Activated CD4-positive, CD25-positive, alpha-beta regulatory T cell treated with anti-CD3 and anti-CD28 coated beads, Interleukin-2, amount 50 U/mL, for 24 hours (primary cell): Measurements from ENCODE around the gene ATP5PD.
"Not testable (repeated sequence)": the region's sequence is repeated elsewhere in the genome, so short reads cannot be mapped to it uniquely, and the experiment has no call there.

Experiments
- ATAC-seq, 2 donors: fragments of 150-1000 bp; cut with Tn5 transposase; one replicate each; pipeline ENCODE4 v1.10.0; 2021; ENCODE audit warnings: mild to moderate bottlenecking in 1 of 2, moderate library complexity in 1 of 2

The ATP5PD gene

DNA sequence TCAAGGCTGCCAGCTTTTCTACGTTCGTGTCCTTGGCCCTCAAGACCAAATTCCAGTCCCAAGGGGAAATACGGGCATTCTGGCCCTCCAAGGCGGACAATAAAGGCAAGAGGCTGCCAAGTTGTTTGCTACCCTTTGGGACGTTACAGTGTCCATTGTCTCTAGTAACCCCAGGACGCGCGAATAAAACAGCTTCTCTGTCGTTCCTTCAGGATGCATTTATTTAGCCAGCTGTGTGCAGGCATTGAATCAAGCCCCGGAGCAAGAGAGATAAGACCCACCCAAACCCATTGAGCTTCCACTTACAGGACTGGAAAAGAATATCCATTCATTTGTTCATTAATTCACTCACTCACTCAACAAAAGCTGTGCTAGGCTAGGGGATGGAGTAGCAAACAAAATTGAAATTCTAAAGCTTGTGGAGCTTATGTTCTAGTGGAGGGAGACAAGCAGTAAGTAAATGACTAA, 33.6 kb downstream of the ATP5PD start:
- no peak for ATAC-seq

DNA sequence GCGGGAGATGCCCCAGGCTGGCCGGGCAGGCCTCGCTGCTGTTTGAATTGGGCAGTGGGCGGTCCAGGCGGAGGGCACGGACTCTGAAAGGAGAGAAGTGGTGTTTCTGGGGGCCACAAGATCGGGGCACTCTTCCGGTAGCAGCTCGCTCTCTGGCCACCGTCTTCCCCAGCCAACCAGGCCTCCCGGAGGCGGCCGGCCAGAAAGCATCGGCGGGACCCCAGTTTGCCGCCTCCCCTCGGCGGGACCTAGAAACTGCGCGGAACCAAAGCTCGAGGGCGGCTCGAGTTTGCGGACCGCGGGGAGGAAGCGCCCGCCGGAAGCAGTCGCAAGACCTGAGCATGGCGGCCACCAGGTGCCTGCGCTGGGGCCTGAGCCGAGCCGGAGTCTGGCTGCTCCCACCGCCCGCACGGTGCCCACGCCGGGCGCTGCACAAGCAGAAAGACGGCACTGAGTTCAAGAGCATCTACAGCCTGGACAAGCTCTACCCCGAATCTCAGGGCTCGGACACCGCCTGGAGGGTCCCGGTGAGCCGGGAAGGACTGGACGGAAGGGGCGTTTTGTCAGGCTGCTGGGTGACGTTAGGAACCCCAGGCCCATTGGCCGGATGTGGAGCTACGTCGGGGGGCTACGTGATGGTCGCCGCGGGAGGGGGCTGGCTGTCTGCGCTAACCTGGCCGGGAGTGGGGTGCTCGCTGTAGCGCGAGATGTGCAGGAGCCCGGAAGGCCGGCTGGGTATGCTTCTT, 34.2 kb downstream of the ATP5PD start, which contains the start of gene MRPL58:
TSS of gene MRPL58 (plus strand) at position 325 of the 746 bp plus-strand sequence. CDS start at position 342, 17 bp downstream.
- ATAC-seq: peak; percentile 96

DNA sequence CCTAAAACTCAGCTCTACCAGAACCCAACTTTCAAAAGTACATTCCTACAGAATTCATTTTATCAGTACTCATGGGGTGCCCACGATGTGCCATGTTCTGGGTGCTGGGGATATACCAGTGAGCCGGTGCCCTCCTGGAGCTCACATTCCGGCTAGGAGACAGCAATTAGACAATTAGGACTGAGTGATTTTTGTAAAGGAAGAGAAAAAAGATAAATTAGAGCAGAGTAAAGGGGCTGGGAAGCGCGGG, 34.7 kb downstream of the ATP5PD start:
- ATAC-seq: no peak

DNA sequence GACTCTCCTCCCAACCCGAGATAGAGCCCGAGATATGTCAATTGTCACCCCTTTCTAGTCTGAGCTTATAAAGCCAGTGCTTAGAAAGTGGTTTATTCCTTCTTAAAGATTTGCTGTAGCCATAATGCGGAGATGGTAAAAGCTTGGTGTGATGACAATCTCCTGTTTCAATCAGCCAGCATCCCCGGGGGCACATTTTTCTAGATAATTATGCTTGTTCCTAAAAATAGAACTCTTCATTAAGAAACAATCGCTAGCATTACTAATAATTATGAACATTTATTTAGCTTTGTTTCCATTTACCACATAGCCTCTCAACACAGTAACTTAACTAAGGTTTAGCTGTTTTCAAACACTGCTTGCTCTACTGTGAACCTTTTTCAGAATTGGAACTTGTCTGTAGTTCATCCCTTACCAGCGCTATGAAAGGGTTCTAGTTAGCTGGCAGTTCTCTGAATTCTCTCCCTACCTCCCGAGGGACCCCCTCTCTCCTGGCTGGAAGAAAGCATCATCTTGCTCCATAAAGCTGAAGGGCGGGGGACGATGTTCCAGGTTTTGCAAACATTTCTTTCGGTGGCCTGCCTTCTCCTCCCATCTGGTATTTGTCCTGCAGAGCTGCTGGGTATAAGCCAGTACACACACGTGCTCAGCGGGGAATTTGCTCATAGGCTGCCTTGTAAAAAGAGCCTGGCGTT, 35.2 kb downstream of the ATP5PD start:
- ATAC-seq: no peak

DNA sequence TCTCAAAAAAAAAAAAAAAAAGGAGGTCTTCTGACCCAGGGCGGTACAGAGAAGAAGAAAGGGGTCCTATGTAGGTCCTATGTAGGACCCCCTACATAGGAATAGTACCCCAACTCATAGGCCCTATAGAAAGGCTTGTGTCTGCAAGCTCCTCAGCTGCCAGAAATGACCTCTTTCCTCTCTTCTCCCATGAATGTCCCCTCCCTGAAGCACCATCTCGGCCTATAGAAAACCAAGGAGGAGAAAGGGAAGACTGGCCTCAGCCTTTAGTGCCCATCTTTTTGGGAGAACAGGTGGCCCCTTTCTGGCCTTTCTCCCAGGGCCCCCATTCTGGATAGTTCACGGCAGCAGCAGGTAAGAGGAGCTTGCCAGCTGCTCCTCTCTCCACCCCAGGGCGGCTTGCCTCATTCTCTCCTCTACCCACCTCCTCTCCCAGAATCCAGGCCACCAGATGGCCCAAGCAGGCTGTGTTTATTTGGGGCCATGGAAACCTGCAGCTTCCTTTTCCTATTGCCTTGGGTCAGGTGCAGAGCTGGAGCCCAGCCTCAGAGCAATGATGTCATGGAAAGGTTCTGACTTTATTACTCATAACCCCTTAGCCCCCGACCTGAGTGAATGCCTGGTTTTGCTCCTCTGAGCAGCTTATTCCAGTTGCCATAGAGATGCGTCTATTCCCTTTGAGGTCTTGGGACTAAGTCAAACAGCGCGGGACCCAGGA, 35.9 kb downstream of the ATP5PD start:
- ATAC-seq: no peak

DNA sequence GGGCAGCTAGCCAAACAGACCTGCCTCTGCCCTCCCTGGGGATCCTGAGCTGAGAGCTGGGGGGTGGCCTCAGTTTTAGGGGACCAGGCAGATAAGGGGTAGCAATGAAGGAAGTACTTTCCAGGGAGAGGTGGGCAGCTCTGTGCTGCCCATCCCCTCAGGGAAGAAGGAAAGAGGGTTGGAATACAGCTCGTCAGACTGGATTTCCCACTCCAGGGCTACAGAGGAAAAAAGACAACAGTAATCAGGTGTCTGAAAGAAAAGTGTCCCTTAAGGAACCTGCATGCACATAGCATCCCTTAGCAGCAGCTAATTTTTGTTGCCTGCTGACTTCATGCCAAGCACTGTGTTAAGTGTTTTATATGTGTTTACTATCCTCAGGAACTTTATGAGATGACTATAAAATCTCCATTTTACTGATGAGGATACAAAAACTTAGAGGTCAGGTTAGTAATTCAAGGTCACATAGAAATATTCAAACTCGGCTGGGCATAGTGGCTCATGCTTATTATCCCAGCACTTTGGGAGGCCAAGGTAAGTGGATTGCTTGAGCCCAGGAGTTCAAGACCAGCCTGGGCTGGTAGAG, 37.5 kb downstream of the ATP5PD start:
- no peak for ATAC-seq

DNA sequence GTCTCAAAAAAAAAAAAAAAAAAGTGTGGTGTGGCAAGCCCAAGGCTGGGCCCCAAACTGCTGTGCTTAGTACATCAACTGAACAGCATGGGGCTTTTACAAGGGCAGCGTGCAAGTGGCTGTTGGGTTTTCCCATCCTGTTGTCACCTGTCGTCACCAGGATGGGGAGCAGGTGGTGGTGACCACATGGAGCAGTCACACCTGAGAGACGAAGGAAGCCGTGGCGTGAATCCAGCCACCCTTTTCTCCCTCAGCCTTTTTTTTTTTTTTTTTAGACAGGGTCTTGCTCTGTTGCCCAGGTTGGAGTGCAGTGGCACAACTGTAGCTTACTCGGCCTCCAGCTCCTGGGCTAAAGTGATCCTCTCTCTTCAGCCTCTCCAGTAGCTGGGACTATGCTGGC, 38.4 kb downstream of the ATP5PD start:
- ATAC-seq: no peak

DNA sequence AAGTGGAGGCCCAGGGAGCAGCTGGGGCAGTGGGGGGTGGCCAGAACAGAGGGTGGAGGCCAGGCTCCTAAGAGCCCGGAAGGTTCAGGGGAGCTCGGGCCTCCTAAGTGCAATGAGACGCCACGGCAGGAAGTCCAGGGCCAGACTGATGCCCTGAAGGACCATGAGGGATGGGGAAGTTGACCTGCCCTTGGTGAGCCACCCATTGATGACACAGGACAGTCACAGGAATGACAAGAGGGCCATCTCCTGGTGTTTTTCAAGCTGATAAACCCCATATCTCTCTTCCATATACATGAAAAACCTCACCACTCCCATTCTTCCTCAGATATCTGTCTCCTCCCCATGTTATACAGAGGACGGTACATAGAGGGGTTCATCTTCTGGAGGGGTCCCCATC, 40.1 kb downstream of the ATP5PD start:
- no peak for ATAC-seq

DNA sequence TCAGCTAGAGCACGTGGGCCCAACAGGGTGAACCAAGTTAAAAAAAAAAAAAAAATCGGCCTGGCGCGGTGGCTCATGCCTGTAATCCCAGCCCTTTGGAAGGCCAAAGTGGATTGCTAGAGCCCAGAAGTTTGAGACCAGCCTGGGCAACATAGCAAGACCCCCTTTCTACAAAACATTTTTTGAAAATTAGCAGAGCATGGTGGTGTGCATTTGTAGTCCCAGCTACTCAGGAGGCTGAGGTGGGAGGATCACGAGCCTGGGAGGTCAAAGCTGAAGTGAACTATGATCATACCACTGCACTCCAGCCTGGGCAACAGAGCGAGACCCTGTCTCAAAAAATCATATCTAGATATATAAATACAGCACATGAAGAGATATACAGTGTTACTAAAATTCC, 40.7 kb downstream of the ATP5PD start:
- not testable (repeated sequence) for ATAC-seq

DNA sequence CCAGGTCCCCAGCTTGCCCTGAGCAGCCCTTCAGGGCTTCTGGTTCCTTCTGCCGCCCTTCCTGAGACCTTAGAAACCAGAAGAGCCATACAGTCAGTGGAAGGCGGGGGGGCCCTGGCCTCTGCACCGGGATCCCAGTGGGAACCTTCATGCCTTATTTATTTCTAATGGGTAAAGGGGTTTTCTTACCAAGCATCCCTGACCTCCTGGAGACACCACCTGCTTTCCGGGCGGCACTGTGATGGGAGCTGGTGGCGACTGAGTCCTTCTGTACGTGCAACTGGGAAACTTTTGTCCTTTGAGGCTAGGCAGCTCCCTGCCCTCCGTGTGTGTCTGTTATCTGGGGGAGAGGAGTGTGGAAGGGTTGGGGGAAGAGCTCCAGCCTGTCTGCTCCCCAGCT, 41.5 kb downstream of the ATP5PD start:
- no peak for ATAC-seq

DNA sequence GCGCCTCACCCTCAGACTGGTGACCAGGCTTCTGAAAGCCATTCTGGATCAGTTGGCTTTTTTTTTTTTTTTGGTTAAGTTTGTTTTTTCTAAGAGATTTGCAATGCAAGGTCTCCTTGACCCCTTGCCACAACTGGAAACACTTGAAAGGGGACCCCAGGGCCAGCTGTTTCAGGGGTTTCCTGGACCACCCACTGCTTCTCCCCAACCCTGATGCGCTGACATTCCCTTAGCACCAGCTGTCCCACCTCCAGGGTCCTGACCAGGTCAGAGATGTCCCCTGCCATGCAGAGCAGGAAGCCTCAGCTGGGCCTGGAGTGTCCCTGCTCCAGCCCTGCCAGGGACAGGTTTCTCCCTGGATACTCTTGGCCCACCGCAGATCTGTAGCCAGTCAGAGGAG, 42.4 kb downstream of the ATP5PD start:
- ATAC-seq: no peak

DNA sequence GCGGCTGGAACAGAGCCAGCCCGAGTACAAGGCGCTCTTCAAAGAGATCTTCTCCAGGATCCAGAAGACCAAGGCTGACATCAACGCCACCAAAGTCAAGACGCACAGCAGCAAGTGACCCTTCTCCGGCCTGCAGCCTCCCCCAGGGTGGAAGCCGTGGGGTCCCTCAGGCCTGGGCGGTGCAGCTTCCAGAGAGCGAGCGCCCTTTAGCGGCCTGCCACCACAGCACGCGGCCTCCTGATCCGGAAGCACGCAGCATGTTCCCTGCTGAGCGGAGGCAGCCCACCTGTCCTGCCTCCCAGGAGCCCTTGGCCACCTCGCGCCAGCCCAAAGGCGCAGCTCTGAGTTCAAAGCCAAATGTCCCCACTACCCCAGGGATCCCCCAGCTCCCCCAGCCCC, 42.8 kb downstream of the ATP5PD start:
- no peak for ATAC-seq

DNA sequence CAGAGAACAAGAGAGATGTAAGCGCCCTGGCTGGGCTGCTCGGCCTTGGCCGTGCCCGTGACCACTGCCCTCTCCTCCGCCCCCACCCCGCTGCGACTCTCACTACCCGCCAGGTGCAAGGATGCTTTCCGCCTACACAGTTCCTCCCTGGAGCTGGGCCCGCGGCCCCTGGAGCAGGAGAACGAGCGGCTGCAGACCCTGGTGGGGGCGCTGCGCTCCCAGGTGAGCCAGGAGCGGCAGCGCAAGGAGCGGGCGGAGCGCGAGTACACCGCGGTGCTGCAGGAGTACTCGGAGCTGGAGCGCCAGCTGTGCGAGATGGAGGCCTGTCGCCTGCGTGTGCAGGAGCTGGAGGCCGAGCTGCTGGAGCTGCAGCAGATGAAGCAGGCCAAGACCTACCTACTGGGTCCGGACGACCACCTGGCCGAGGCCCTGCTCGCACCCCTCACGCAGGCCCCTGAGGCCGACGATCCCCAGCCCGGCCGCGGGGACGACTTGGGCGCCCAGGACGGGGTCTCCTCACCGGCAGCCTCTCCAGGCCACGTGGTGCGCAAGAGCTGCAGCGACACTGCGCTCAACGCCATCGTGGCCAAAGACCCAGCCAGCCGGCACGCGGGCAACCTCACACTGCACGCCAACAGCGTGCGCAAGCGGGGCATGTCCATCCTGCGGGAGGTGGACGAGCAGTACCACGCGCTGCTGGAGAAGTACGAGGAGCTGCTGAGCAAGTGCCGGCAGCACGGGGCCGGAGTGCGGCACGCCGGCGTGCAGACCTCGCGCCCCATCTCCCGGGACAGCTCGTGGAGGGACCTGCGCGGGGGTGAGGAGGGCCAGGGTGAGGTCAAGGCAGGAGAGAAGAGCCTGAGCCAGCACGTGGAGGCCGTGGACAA, 43.5 kb downstream of the ATP5PD start:
- no peak for ATAC-seq

DNA sequence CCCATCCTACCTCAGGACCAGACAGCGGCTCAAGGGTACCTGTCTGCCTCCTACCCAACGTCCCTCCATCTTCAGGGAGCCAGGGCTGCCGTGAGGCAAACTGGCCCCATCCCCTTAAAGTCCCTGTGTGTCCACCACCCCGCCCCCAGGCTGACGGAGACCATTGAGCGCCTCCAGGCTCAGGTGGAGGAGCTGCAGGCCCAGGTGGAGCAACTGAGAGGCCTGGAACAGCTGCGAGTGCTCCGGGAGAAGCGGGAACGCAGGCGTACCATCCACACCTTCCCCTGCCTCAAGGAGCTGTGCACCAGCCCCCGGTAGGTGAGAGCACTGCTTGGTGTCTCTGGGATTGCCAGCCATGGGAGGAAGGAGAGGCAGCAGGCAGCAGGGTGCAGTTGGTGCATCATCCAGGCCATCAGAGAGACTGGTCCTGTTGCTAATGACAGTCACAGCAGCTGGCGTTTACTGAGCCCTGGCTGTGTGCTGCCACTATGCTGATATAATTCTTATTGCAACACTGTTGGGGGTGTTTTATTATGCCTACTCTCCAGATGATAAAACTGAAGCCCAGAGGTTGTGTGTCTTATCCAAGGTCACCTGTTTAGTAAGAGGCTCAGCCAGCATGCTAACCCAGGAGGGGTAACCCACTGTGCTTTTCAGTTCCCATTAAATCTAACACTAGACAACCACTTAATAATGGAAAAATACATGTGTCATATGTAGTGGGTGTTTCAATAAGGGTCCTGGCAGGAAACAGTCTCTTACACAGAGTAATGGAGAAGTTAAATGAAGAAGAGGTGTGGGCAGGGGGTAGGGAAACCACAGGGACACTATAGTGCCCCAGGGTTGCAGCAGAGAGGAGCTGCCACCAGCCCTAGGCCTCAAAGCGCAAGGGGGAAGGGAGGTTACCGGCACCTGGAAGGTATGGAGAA, 44.6 kb downstream of the ATP5PD start:
- ATAC-seq: no peak

DNA sequence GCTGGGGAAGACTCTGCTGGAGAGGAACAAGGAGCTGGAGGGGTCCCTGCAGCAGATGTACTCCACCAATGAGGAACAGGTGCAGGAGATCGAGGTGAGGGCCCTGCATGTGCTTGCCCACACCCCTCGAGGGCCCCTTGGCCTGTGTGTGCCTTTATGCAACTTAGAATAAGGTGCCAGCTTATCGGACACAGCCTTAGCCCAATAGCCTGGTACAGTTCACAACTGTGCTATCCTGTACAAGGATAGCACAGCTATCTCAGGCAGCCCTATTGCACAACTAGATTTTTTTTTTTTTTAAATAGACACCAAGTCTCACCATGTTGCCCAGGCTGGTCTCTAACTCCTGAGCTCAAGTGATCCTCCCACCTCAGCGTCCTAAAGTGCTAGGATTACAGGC, 47.2 kb downstream of the ATP5PD start:
- no peak for ATAC-seq

DNA sequence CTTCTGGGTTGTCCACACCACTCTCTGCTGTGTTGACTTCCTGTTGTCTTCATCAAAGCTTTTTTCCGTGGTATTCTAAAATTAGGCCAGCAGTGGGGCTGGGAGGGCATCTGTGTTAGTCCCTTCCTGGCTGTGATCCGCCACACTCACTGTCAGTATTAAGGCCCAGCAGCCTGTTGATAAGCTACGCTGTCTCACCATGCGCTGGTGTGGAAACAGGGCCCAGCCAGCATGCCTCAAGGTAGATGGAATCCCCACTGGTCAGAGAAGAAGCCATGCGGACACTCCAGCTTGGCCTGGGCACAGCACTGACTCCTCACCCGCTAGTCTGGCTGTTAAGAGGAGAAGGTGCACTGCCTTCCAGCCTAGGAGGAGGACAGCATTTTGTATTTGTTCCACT, 48.0 kb downstream of the ATP5PD start:
- ATAC-seq: no peak

DNA sequence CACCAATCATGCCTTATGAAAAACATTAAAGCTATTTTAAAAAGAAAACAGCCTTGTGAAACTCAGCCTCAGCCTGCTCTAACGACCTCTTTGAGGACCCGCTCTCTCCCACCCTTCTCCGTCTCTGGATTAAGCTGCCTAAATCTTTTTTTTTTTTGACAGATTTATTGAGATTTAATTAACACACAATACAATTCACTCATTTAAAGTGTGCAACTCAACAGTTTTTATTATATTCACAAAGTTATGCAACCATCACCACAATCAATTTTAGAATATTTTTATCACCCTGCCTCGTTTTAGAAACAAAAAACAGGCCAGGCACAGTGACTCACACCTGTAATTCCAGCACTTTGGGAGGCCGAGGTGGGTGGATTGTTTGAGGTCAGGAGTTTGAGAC, 50.9 kb downstream of the ATP5PD start:
- ATAC-seq: no peak

DNA sequence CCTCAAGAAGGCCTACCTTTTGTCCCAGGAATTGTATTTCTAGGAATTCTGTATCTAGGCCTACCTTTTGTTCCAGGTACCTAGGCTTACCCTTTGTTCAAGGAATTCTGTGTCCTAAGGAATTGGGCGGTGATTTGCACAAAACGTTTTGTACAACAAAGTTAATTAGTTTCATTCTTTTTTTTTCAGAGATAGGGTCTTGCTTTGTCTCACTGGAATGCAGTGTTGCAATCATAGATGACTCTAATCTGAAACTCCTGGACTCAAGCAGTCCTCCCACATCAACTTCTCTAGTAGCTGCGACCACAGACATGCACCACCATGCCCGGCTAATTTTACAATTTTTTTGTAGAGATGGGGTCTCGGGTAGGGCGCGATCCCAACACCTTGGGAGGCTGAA, 52.3 kb downstream of the ATP5PD start:
- no peak for ATAC-seq

DNA sequence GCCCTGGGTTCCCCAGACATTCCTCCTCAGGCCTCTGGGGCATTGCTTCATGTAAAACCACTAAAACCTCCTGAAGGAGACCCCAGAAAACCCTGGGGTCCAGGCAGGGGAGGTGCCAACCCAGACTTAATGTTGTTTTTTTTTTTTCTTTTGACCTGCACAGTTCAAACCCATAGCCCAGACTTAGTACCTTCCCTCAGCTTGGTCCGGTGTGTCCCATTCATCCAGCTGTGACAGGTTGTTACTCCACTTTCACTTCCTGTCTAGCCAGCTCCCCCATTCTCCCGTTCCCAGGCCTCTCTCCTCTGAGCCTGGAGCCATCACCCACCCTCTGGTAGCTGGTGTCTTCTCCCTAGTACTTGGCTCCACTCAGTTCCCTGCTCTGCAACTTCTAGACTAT, 54.5 kb downstream of the ATP5PD start:
- ATAC-seq: no peak

DNA sequence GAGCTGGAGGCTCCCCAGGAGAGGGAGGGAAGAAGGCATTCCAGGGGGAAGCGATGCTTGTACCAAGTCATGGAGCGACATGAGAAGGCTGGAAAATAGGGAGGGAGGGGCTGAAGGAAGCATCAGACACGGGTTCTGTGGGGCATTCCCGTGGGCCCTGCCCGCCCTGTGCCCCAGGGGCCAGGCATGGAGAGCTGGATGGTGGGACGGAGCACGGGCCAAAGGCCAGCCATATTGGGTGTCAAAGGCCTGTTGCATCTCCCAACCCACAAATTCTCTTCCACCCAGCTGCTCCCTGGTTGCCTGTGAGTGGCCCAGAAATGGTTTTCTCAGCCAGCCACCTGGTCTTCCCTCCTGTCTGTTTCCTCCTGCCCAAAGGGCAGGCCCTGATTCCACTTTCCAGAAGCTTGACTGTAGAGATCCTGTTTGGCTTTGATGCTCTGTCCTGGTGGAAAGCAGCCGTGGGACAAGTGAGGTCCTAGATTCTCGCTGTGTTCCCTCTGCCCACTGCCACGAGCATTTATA, 56.1 kb downstream of the ATP5PD start:
- ATAC-seq: no peak
